GM21825 (cell line): ENCODE measurements around the gene JDP2.
"Not testable (repeated sequence)": the region's sequence is repeated elsewhere in the genome, so short reads cannot be mapped to it uniquely, and the experiment has no call there.

Experiments
- ATAC-seq: cut with Tn5 transposase; IDR thresholded peaks from one replicate; pipeline ENCODE4 v1.9.1; 2021; ENCODE audit warnings: mild to moderate bottlenecking, moderate library complexity; ENCODE audit not compliant: unreplicated experiment

Gene JDP2, protein sequence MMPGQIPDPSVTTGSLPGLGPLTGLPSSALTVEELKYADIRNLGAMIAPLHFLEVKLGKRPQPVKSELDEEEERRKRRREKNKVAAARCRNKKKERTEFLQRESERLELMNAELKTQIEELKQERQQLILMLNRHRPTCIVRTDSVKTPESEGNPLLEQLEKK

GRCh38 chr14:75427482-75428229 is at the start of gene JDP2:
Gene JDP2 (plus strand): TSS chr14:75428022. CDS start chr14:75437921, 9,899 bp downstream.
- peak; percentile 43 for ATAC-seq

GRCh38 chr14:75379246-75379929 is 48.4 kb upstream of the JDP2 start:
- ATAC-seq = no peak

DNA sequence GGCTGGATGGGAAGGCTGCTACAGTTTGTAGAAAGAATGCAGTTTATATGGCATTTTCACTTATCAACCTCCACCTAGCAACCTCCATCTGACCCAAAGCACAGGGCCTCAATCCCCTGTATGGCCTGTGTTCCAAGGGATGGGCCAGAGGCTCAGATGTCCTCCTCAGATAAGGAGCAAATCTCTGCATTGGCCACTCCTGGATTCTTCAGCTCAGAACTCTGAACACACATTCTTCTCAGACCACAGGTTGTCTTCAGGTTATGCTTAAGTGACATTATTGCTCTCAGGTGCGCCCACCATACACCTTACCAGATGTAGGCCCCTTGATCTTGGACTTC is 47.9 kb upstream of the JDP2 start:
- no peak for ATAC-seq

DNA sequence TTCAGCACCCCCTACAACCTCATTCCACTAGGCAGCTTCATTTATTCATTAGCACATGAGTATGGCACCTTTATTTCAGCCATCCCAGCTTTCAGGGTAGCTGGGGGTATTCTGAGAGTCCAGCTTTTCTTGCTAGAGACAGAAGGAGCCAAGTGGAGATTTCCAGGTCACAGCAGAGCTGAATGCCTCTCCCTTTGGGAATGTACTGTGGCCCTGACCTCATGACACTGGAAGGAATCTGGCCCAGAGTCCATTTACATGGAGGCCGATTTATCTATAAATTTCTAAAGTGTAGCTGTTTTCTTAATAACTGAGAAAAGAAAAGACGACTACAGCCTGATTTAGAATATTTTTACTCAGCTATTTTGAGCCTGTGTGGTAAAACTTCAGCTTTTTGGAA is 47.2 kb upstream of the JDP2 start:
- ATAC-seq = no peak

DNA sequence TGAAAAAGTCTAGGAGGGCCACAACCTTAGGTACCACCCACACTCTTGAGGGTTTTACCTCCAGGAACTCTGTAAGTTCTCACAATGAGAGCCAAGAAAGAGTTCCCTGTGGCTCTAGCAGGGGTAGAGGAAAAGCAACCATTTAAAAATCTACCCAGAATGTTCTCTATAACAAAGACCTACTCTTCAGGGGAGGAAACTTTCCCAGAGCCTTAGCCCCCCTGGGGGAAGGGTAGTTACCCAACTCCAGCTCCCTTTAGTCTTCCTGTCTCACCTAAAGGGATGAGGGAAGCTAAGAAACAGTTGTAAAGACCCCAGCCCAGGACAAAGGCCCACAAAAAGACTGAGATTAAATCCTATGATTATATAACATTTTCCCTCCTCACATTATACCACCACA is 46.2 kb upstream of the JDP2 start:
- no peak for ATAC-seq

DNA sequence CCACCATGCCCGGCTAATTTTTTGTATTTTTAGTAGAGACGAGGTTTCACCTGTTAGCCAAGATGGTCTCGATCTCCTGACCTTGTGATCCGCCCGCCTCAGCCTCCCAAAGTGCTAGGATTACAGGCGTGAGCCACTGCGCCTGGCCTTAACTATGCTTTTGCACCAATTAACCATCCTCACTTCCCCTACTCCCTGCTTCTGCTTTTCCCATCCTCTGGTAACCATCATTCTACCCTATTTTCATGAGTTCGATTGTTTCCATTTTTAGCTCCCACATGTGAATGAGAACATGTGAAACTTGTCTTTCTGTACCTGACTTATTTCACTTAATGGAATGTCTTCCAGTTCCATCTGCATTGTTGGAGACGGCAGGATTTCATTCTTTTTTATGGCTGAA is 44.6 kb upstream of the JDP2 start:
- ATAC-seq = not testable (repeated sequence)

GRCh38 chr14:75383721-75384120 is 44.1 kb upstream of the JDP2 start:
- ATAC-seq = no peak

- no peak for ATAC-seq
These were observed 38.1 kb upstream of the JDP2 start for GRCh38 chr14:75389679-75390078.

- no peak for ATAC-seq
These were observed 37.6 kb upstream of the JDP2 start for GRCh38 chr14:75390183-75390582.

DNA sequence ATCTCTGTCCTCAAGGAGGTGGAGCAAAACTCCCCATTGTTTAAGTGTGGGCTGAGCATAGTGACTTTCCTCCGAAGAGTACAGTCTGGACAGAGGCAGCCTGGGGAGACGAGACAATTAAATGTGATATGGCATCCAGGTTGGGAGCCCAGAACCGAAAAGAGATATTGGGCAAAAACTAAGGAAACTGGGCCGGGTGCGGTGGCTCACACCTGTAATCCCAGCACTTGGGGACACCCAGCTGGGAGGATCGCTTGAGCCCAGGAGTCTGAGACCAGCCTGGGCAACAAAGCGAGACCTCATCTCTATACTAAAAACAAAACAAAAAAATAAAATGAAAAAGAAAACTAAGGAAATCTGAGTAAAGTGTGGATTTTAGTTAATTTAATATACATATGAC is 35.9 kb upstream of the JDP2 start:
- ATAC-seq = no peak

GRCh38 chr14:75392686-75393641 is 34.9 kb upstream of the JDP2 start:
- no peak for ATAC-seq

DNA sequence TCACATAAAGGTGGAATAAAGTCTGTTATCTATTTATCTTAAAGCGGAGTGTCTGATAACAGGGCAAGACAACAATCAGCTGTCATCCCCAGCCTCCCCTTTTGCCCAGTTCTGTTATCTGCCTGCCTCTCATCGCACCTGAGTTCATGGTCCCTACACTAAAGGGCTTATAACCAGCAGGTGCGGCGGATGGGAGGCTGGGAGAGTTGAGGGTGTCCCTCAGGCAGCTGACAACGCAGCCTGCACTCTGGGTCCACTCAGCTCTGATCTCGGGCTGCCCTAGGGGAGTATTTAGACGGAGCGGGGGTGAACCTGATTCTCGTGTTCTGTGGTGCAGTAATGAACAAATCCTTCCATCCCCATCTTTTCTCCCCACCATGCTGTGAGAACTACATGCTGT is 34.0 kb upstream of the JDP2 start:
- no peak for ATAC-seq

DNA sequence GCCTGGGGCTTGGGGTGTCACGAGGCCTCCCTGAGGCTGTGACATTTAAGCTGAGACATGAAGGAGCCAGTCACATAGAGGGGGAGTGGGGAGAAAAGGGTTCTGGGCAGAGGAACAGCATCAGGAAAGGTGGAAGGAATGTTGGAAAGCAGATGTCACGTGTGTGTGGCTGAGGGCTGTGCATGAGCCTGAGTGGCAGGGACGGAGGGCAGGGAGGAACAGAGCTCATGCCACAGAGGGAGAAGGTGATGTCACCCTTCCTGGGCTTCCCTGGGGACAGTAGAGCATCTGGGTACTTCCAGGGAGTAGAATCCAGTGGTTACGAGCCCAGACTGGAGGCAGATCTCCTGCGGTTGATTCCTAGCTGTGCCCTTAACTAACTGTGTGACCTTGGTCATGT is 32.0 kb upstream of the JDP2 start:
- ATAC-seq = no peak

DNA sequence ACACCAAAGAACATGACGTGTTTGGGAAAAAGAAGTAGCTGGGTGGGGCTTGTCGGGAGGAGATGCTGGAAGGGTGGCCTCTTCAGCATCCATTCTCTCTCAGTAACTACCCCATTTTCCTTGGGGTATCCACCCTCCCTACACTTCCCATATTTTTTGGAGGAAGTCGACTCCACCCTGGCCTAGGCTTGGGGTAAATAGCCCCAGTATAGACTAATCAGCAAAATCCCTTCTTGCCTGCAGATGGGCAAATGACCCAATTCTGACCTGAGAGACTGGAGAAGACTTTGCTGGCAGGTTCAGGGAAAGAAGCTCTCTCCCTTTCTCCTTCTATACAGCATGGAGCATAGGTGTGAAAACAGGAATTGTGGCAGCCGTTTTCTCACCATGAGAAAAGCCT is 28.5 kb upstream of the JDP2 start:
- ATAC-seq = no peak

DNA sequence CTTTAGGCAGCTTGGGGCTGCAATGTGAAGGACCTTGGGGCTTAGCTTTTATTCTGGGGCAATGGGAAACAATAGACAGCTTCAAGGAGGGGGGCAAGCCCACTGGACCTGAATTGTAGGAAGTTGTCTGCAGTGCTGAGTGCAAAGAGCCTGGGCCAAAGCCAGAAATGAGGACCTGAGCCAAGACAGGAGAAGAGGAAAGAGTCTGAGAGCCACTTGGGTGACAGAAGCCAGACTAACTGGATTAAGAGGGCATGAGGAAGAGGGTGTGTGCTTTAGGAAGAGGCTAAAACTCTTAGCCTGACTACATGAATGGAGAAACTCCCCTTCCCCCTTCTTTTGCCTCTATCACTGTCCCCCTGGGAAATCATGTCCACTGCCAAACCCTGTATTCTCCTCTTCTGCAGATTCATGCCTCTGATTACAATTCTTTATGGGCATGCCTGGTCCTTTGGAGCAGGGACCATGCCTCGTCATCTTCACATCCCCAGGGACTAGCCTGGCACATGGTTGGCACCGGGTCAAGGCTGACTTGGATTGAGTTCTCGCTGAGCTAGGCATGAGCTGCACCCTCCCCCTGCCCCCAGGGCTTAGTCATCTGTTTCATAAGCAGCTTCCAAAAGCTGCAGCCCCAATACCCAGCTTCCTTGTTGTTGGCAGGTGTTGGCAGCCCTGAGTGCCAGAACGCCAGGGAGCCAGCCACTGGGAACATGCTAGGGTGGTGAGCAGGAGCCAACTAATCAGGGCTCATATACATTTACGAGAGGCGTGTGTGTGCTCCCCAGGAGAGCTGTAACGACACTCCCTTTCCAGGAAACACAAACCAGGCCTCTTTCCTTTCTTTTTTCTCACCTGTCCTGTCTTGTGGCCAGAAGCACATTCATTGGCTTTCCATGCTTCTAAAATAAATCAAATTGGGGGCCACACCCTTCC is 27.7 kb upstream of the JDP2 start:
- no peak for ATAC-seq

- ATAC-seq = no peak
These were observed 26.5 kb upstream of the JDP2 start for GRCh38 chr14:75401361-75401760.

- no peak for ATAC-seq
These were observed 24.9 kb upstream of the JDP2 start for GRCh38 chr14:75402867-75403413.

DNA sequence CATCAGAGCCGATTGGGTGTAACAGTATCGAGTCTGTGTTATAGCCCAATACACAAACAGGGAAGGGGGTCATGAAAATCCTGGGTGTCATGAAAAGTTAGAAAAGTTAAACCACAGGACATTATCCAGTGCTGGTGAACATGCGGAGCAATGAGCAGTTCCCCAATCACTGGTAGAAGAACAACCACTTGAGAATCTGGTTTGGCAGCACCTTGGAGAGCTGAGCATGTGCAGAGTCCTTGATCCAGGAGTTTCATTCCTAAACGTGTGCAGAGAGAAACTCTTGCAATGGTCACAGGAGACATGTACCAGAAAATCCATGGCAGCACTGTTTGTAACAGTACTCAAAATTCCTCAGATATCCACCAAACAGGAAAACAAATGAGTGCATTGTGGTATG is 23.0 kb upstream of the JDP2 start:
- ATAC-seq = no peak

DNA sequence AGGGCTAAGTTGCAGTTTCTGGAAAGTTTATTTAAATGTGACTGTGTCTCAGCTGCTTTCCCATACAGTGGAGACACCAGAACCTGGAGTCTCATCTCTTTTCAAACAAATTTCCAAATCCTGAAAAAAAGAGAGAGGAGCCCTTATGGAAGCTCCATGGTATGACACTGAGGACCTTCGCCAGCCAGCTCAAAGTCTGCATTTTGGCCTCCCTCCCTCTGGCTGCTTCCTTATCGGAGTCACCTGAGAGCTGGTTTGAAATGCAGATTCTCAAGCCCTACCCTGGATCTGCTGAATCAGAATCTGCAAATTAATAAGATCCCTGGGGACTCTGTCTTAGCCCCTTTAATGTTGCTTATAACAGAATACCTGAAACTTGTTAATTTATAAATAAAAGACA is 21.7 kb upstream of the JDP2 start:
- no peak for ATAC-seq

DNA sequence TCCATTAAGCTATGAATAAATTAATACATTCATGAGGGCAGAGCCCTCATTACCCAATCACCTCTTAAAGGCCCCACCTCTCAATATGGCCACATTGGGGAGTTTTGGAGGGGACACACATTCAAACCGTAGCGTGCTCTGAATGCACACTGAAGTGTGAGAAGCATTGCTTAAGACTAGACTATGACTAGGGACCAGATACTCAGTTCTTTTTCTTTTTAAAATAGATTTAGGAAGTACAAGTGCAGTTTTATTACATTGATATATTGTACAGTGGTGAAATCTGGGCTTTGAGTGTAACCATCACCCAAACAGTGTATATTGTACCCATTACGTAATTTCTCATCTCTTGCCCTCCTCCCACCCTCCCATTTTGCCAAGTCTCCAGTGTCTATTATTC is 21.0 kb upstream of the JDP2 start:
- no peak for ATAC-seq
